HG02885 (cell line): ENCODE measurements around the gene RNF20.
"Not testable (repeated sequence)": the region's sequence is repeated elsewhere in the genome, so short reads cannot be mapped to it uniquely, and the experiment has no call there.

Source experiments
- ATAC-seq: cut with Tn5 transposase; IDR thresholded peaks from one replicate; pipeline ENCODE4 v1.9.1; 2021; ENCODE audit warnings: mild to moderate bottlenecking; ENCODE audit not compliant: unreplicated experiment, poor library complexity

Gene RNF20

GRCh38 chr9:101528015-101528414, 5.6 kb upstream of the RNF20 start:
- ATAC-seq, result no peak

DNA sequence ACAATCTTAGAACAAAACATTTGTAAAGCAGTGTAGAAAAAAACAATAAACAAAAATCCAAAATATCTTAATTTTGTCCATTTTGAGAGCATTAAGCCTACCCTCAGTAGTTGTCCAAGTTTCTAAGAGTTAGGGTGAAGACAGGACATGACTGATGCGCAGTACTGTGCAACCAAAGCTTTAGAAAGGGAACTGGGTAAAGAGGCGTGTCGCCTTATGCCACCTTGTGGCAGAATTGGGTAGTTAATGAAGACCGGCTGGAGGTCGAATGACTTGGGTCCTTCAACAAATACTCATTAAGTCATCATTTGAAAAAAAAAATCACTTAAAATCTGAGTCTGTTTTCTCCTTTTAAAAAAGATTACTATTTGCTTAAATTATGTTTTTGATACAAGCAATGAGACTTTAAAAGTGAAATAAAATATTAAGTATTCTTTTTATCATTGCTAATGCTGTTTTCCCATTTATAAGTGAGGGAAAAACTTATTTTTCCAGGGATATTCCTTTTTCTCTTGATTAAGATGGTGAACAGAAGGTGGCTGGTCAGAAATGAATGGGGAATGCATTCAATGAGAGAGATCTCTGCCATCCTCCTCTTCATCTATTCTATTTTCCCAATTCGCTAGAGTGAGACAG, 3.5 kb upstream of the RNF20 start:
- peak; percentile 47 for ATAC-seq

- ATAC-seq, result no peak
Observed at GRCh38 chr9:101536351-101536750, 2.7 kb downstream of the RNF20 start.

GRCh38 chr9:101536938-101537337, 3.3 kb downstream of the RNF20 start:
- no peak for ATAC-seq

DNA sequence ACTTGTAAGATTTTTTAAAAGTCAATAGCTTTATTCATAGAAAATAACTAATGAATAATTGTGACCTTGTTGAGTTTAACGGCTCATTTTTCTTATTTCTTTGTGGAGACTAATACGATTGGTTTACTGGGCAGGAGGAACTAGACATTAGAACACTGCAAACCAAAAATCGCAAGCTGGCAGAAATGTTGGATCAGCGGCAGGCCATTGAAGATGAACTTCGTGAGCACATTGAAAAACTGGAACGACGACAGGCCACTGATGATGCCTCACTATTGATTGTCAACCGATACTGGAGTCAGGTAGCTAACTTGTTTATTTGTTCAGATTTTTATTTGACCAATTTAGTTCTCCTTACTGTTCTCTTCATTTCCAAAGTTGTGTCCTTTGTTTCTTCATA, 6.4 kb downstream of the RNF20 start:
- ATAC-seq, result no peak

DNA sequence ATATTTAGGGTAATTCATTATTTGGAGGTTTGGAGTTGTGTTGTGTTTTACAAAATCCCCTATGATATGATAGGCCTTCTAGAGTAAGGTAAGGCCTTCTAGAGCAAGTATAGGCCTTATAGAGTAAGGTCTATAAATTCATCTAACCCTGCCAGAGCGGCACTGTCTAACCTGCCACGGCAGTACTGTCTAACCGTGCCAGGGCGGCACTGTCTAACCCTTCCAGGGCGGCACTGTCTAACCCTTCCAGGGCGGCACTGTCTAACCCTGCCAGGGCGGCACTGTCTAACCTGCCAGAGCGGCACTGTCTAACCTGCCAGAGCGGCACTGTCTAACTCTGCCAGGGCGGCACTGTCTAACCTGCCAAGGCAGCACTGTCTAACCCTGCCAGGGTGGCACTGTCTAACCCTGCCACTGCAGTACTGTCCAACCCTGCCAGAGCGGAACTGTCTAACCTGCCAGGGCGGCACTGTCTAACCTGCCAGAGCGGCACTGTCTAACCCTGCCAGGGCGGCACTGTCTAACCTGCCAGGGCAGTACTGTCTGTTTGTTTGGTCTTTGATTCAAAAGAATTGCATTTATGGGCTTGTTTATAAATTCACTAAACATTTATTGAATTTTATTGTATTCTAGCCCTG, 9.6 kb downstream of the RNF20 start:
- no peak for ATAC-seq

- ATAC-seq, result not testable (repeated sequence)
Observed at GRCh38 chr9:101549472-101550098, 15.9 kb downstream of the RNF20 start.

GRCh38 chr9:101561740-101562139, 28.1 kb downstream of the RNF20 start:
- no peak for ATAC-seq

GRCh38 chr9:101562966-101563365, 29.3 kb downstream of the RNF20 start:
- ATAC-seq, result no peak

- ATAC-seq, result no peak
Observed at GRCh38 chr9:101564252-101564651, 30.6 kb downstream of the RNF20 start.

DNA sequence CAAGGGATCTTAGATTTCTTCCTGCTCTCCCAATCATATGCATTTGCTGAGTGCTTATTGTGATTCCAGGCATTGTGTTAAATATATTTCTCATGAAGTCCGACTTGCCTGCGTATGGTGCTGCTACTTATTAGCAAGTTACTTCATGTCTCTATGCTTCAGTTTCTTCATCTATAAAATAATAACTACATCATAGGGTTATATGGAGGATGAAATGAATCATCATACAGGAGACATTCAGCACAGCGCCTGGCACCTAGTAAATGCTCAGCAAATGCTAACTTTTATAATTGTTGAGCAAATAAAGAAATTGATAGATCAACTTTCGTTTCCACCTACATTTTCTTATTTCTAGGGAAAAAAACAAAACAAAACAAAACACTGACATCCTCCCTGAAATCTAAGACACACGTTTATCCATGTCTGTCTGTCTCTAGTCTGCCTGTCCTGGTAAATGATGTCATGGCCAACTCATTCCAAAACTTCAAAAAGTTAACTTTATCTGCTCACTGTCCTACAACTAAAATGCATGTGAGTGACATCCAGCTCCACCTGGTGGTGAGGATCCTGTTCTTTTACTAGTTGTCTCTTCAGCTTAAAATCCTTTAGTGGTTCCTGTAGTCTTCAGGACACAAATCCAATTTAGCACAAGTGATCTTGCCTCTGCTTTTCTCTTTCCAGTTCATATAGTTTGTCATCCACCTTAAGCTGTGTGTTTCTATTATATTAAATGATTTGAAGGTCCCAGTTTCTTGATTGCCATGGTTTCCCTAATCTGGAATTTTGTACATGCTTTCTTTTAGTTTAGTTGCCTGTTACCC, 33.5 kb downstream of the RNF20 start:
- peak; percentile 79 for ATAC-seq

GRCh38 chr9:101567725-101568350, 34.2 kb downstream of the RNF20 start:
- no peak for ATAC-seq

- no peak for ATAC-seq
Observed at GRCh38 chr9:101569741-101570501, 36.3 kb downstream of the RNF20 start.

GRCh38 chr9:101571114-101571513, 37.5 kb downstream of the RNF20 start:
- ATAC-seq, result no peak

- ATAC-seq, result no peak
Observed at GRCh38 chr9:101572316-101572715, 38.7 kb downstream of the RNF20 start.

DNA sequence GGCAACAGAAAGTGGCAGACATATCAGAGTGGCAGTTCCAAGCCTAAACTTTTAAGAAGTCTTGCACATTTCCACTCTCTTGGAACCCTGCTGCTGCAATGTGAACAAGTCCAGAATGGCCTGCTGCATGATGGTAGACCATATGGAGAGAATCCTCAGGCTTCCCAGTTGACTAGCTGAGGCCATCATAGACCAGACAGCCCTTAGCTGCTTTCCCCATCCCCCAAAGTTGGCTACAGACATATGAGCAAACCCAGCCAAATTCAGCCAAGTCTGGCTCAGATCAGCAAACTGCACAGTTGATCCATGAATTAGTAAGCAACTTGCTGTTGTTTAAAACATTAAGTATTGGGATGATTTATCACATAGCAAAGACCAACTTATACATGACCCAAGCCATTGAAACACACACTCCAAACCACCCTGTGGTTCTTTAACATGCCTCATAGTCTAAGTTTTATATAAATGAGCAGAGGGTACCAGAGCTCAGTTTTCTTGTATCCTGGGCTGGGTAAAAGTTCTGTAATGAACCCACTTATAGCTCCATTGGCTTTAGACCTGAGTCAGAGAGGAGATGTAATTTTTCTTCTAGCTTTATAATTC, 41.2 kb downstream of the RNF20 start:
- ATAC-seq, result no peak

DNA sequence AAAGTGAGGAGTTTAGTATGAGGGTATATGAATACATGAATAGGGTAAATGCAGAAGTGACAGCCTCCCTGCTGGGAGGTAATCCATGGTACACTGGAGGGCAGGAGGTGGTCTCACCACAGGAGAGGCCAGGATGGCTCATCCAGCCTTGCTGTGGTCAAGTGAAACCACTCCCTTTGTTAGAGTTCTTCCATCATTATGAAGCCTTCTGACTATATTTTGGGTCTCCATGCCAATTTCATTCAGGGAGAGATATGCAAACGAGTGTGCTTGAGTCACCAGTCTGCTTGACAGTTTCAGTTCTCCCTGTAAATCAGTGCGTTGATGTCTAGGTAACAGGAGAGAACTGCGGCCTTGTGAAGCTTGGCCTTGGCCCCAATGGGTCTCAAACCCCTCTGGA, 44.7 kb downstream of the RNF20 start:
- peak; percentile 51 for ATAC-seq

GRCh38 chr9:101579711-101580545, 46.3 kb downstream of the RNF20 start:
- no peak for ATAC-seq

- no peak for ATAC-seq
Observed at GRCh38 chr9:101582553-101582952, 48.9 kb downstream of the RNF20 start.
